ENCODE measurements around the gene IKZF5. TPM values are rescaled to one million over a fixed set of nuclear protein-coding genes. Genes with fewer than 3 reads are reported as not detected.

Gene IKZF5
- total RNA-seq, 2 donors from 2014 or later = 8.5 to 14.5 TPM

DNA sequence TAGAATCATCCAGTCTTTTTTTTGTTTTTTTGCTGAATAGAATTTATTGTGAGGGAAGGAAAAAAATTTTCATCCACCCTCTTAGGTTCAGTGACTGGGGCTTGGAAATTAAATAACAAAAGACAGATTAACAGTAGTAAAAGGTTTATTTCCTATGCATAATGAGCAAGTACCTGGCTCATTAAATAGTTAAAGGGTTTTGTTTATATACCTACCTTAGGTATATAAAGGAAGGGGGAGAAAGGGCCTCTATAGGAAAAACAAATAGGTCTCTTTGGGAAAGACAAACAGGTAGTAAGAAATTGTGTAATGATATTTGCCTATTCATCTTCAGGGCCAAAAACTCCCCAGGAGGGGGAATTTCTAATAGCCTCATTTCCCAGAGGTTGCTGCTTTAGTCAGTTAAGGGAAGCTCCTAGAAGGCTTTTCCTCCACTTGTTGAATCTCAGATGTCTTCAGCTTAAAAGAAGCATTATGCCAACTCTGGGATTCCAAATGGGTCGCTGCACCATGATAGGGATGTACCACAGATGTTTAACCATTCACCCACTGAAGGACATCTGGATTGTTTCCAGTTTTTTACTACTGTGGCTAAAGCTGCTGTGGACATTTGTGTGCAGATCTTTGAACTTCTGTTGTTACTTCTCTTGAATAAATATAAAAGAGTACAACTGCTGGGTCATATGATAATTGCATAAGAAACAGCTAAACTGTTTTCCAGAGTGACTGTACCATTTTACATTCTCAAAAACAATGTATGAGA, 11.5 kb upstream of the IKZF5 start:
- Histone ChIP-seq H3K4me1 (ENCODE audit: control insufficient read depth in 1 of 2, low read depth in 2 of 2) (no peaks in the 10 kb centered on the region), H3K9me3 (no peaks in the 10 kb centered on the region), H3K36me3 (no peaks in the 10 kb centered on the region), H3K4me3 (no peak overlapping the region), H3K27me3 (replicated peaks; ENCODE audit: insufficient read depth) (no peaks in the 10 kb centered on the region), H3K27ac (no peak overlapping the region)
- DNase-seq (ENCODE audit: low spot score) = no peak
- no peak for ATAC-seq (ENCODE audit: insufficient number of reproducible peaks, low FRiP score, low read depth)
- TF ChIP-seq, protein P1, sequence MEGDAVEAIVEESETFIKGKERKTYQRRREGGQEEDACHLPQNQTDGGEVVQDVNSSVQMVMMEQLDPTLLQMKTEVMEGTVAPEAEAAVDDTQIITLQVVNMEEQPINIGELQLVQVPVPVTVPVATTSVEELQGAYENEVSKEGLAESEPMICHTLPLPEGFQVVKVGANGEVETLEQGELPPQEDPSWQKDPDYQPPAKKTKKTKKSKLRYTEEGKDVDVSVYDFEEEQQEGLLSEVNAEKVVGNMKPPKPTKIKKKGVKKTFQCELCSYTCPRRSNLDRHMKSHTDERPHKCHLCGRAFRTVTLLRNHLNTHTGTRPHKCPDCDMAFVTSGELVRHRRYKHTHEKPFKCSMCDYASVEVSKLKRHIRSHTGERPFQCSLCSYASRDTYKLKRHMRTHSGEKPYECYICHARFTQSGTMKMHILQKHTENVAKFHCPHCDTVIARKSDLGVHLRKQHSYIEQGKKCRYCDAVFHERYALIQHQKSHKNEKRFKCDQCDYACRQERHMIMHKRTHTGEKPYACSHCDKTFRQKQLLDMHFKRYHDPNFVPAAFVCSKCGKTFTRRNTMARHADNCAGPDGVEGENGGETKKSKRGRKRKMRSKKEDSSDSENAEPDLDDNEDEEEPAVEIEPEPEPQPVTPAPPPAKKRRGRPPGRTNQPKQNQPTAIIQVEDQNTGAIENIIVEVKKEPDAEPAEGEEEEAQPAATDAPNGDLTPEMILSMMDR (IDR thresholded peaks at IDR 0.05) = no peak

DNA sequence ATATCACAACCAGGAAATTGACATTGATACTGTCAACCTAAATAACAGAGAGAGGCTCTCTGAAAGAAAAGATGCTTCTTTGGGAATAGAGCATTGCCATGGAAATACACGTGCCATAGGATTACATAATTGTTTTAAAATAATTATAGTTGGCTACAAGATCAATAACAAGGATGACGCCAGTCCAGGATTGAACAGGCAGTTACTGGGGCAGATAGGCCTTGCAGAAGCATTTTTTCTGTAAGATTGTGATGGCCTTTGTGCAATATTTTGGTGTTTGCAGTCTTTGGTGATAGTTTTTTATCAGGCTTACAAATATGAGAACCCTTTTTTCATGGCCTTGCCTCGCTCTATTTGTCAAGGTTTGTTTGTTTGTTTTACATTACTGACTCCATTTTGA, 10.7 kb upstream of the IKZF5 start:
- TF ChIP-seq, protein P1 (IDR thresholded peaks at IDR 0.05) = no peak
- Histone ChIP-seq H3K4me1 (ENCODE audit: control insufficient read depth in 1 of 2, low read depth in 2 of 2) (no peaks in the 10 kb centered on the region), H3K27me3 (replicated peaks; ENCODE audit: insufficient read depth) (no peaks in the 10 kb centered on the region), H3K27ac (no peak overlapping the region), H3K9me3 (no peaks in the 10 kb centered on the region), H3K4me3 (no peak overlapping the region), H3K36me3 (no peaks in the 10 kb centered on the region)
- ATAC-seq (ENCODE audit: insufficient number of reproducible peaks, low FRiP score, low read depth) (no peak), DNase-seq (ENCODE audit: low spot score) (no peak)

DNA sequence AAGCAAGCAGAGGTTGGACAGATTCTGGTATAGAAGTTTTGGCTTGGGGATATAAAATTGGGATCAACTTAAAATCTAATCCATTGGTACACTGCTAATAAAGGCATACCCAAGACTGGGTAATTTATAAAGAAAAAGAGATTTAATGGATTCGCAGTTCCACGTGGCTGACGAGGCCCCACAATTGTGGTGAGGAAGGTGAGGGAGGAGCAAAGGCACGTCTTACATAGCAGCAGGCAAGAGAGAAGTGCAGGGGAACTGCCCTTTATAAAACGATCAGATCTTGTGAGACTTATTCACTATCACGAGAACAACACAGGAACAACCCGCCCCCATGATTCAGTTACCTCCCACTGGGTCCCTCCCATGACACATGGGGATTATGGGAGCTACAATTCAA, 9.9 kb upstream of the IKZF5 start:
- Histone ChIP-seq H3K27ac (no peak overlapping the region), H3K4me3 (no peak overlapping the region), H3K27me3 (replicated peaks; ENCODE audit: insufficient read depth) (no peaks in the 10 kb centered on the region), H3K4me1 (ENCODE audit: control insufficient read depth in 1 of 2, low read depth in 2 of 2) (no peaks in the 10 kb centered on the region), H3K9me3 (no peaks in the 10 kb centered on the region), H3K36me3 (no peaks in the 10 kb centered on the region)
- DNase-seq (ENCODE audit: low spot score) (no peak), ATAC-seq (ENCODE audit: insufficient number of reproducible peaks, low FRiP score, low read depth) (no peak)
- TF ChIP-seq, protein P1 (IDR thresholded peaks at IDR 0.05) = no peak

DNA sequence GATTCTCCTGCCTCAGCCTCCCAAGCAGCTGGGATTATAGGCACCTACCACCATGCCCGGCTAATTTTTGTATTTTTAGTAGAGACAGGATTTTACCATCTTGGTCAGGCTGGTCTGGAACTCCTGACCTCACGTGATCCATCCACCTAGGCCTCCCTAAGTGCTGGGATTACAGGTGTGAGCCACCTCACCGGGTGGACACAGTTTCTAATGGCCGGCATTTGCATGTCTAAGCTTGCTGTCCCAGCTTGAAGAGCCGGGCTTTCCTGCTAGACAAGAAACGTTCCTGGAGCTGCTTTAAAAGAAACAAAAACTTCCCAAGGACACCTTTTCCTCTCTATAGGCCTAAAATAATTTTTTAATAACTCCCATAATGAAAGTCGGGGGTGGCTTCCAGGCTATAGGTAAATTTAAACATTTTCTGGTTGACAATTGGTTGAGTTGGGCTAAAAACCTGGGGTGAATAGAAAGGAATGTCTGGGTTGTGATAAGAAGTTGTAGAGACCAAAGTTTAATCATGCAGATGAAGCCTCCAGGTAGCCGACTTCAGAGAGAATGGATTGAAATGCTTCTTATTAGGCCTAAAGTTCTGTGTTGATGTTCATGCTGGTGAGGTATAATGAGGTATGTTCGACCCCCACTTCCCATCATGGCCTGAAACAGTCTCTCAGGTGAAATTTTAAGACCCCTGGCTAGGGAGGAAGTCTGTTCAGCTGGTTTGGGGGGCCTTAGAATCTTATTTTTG, 9.0 kb upstream of the IKZF5 start:
- H3K4me3 ChIP-seq = no peak overlapping the region
- DNase-seq (ENCODE audit: low spot score) = no peak
- TF ChIP-seq, protein P1 (IDR thresholded peaks at IDR 0.05) = no peak

DNA sequence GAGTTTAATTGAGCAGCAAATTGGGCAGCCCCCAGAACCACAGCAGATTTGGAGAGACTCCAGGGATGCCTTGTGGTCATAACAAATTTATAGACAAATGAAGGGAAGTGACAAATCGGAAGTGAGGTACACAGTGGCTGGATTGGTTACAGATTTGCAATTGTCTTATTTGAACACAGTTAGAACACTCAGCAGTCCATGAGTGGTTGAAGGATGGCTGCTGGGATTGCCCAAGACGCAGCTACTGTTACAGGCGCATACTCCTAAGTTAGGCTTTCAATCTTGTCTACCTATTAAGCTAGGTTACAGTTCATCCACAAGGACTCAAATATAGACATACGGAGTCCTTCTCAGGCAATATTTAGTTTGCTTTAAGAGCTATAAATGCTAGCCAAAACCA, 7.6 kb upstream of the IKZF5 start:
- Histone ChIP-seq H3K36me3 (no peaks in the 10 kb centered on the region), H3K27me3 (replicated peaks; ENCODE audit: insufficient read depth) (no peaks in the 10 kb centered on the region), H3K9me3 (no peaks in the 10 kb centered on the region), H3K4me3 (no peak overlapping the region), H3K27ac (no peak overlapping the region), H3K4me1 (ENCODE audit: control insufficient read depth in 1 of 2, low read depth in 2 of 2) (no peaks in the 10 kb centered on the region)
- ATAC-seq (ENCODE audit: insufficient number of reproducible peaks, low FRiP score, low read depth) = no peak
- DNase-seq (ENCODE audit: low spot score) = no peak
- TF ChIP-seq, protein P1 (IDR thresholded peaks at IDR 0.05) = no peak

More for the DNA sequence above, 9.0 kb upstream of the IKZF5 start:
- no peaks in the 10 kb centered on the region for H3K36me3 ChIP-seq
- H3K27ac ChIP-seq = no peak overlapping the region
- no peaks in the 10 kb centered on the region for H3K9me3 ChIP-seq
- no peaks in the 10 kb centered on the region for H3K27me3 ChIP-seq (replicated peaks; ENCODE audit: insufficient read depth)
- H3K4me1 ChIP-seq (ENCODE audit: control insufficient read depth in 1 of 2, low read depth in 2 of 2) = no peaks in the 10 kb centered on the region
- no peak for ATAC-seq (ENCODE audit: insufficient number of reproducible peaks, low FRiP score, low read depth)
